ENCODE measurements around the gene PLAC8.
"Not testable (repeated sequence)": the region's sequence is repeated elsewhere in the genome, so short reads cannot be mapped to it uniquely, and the experiment has no call there.

Gene PLAC8

DNA sequence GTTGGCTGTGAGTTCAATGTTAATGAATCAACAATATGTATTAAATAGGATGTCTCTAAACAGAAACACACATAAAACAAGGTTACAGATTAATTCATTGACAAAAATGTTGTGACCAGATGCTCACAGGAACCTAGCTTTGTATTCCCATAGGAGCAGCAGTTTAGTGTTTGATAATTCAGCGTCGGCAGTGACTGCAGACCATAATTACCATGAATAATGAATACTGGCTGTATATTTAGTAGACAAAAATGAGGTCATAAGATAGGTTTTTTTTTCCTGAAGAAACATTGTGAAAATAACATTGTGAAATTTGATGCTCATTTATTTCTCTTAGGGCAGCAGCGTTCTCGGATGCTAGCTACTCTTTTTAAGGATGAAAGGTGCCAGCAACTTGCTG lies 51.8 kb downstream of the PLAC8 start:
- no peak for DNase-seq

- DNase-seq: no peak
Measured at GRCh38 chr4:83054928-83055327, 59.6 kb downstream of the PLAC8 start.

- DNase-seq: not testable (repeated sequence)
Measured at GRCh38 chr4:83048781-83049180, 65.7 kb downstream of the PLAC8 start.

DNA sequence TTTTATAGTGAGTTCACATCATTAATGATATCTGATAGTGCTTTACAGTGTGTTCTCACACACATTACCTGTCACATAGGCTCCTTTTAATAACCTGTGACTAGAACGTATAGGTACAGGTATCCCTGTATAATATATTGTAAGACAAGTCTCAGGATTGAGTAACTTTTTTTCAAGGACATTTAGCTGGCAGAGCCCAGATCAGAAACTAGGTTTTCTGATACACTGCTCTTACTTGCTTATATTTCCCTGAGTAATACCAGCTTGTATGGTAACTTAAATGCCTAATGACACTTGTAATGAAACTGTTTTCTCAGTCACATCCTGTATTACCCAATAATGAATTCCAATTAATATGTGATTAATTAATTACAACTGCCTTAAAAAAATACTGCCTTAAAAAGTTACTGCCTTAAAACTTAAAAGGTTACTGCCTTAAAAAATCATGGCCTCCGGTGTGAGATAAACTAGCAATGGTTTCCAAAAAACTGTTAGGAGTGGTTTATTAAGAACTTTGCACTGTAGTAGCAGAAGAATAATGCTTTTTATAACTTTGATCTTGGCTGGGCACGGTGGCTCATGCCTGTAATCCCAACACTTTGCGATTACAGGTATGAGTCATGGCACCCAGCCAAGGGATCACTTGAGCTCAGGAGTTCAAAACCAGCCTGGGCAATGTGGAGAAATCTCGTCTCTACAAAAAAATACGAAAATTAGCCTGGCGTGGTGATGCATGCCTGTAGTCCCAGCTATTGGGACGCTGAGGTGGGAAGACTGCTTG lies 67.6 kb downstream of the PLAC8 start:
- DNase-seq: no peak

GRCh38 chr4:83043801-83044407 lies 70.6 kb downstream of the PLAC8 start:
- DNase-seq: no peak

DNA sequence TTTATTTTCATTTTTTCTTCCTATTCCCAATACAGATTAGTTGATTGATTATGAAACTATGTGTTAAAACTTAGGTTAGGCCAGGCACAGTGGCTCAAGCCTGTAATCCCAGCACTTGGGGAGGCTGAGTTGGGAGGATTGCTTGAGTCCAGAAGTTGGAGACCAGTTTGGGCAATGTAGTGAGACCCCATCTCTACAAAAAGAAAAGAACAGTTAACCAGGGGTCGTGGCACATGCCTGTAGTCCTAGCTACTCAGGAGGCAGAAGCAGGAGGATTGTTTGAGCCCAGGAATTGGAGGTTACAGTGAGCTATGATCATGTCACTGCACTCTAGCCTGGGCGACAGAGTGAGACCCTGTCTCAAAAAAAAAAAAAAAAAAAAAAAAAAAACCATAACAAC lies 71.4 kb downstream of the PLAC8 start:
- DNase-seq: not testable (repeated sequence)

- DNase-seq: no peak
Measured at GRCh38 chr4:83040269-83040668, 74.3 kb downstream of the PLAC8 start.
